ENCODE data around the gene DCAF6.
"Not testable (repeated sequence)": the region's sequence is repeated elsewhere in the genome, so short reads cannot be mapped to it uniquely, and the experiment has no call there.

Gene DCAF6, protein sequence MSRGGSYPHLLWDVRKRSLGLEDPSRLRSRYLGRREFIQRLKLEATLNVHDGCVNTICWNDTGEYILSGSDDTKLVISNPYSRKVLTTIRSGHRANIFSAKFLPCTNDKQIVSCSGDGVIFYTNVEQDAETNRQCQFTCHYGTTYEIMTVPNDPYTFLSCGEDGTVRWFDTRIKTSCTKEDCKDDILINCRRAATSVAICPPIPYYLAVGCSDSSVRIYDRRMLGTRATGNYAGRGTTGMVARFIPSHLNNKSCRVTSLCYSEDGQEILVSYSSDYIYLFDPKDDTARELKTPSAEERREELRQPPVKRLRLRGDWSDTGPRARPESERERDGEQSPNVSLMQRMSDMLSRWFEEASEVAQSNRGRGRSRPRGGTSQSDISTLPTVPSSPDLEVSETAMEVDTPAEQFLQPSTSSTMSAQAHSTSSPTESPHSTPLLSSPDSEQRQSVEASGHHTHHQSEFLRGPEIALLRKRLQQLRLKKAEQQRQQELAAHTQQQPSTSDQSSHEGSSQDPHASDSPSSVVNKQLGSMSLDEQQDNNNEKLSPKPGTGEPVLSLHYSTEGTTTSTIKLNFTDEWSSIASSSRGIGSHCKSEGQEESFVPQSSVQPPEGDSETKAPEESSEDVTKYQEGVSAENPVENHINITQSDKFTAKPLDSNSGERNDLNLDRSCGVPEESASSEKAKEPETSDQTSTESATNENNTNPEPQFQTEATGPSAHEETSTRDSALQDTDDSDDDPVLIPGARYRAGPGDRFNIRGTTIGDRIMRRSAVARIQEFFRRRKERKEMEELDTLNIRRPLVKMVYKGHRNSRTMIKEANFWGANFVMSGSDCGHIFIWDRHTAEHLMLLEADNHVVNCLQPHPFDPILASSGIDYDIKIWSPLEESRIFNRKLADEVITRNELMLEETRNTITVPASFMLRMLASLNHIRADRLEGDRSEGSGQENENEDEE

DNA sequence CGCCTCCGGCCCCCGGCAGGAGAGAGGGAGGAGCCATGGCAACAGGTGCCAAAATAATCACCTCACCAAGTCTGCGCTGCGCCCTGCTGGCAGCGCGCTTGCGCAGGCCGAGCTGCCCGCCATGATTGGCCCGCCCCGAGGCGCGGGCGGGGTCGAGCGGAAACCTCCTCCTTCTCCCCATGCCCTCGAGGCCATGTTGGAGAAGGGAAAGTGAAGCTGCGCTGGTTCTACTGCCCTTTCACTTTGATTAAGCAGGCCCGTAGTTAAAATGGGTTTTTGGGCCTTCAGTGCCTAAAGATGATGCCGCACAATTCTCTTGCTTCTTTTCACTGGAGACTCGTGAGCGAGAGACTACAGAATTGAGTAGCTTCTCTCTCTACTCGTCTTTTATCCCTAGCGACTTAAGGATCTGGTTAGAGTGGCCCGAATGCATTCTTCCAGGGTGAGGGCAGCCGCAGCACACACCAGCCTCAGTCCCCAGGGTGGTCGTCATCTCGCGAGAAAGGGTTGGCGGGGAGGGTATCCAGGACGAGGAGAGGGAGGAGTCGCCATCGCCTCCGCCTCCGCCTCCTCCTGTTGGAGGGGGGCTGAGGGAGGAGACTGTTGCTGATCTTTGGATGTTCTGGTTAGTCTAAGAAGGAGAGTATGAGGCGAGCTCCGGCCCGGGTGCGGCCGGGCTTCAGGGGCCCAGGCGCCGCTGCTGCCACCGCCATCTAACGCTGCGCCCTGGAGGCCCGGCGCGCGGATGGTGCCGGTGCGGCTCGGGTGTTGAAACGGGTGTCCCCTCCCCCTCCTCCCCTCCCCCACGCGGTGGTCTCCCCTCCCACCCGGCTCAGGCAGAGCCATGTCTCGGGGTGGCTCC, at the start of gene DCAF6:
Gene DCAF6 (plus strand): TSS at position 616 of the 862 bp plus-strand sequence. CDS start 229 bp downstream, at position 845.
- DNase-seq: peak; percentile 96

DNA sequence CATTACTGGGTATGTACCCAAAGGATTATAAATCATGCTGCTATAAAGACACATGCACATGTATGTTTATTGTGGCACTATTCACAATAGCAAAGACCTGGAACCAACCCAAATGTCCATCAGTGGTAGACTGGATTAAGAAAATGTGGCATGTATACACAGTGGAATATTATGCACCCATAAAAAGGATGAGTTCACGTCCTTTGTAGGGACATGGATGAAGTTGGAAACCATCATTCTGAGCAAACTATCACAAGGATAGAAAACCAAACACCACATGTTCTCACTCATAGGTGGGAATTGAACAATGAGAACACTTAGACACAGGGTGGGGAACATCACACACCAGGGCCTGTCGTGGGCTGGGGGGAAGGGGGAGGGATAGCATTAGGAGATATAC, 49.3 kb upstream of the DCAF6 start:
- DNase-seq: not testable (repeated sequence)

- DNase-seq: no peak
Measured at GRCh38 chr1:167890400-167890799, 46.1 kb upstream of the DCAF6 start.

DNA sequence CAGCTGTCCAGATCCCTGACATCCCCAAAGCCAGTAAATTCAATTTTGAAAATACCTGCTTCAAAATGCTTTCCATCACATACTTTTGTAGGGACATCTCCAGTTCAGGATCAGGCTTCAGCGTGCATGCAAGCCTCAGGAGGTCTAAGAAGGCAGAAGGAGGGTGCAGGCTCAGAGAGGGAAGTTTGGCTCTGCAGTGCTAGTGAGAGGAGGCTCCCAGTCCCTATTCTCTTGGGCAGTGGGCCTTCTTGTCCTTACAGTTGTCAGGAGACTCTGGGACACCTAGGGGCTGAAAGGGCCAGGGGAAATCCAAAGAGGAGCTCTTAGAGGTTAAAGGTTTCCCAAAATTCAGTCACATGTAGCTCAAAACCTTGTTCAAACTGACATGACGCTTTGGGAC, 42.7 kb upstream of the DCAF6 start:
- no peak for DNase-seq

- DNase-seq: no peak
Measured at GRCh38 chr1:167898578-167899222, 37.8 kb upstream of the DCAF6 start.

- no peak for DNase-seq
Measured at GRCh38 chr1:167899253-167899681, 37.2 kb upstream of the DCAF6 start.

GRCh38 chr1:167900907-167901306, 35.6 kb upstream of the DCAF6 start:
- no peak for DNase-seq

- DNase-seq: no peak
Measured at GRCh38 chr1:167904652-167905130, 31.8 kb upstream of the DCAF6 start.

- no peak for DNase-seq
Measured at GRCh38 chr1:167905182-167905581, 31.3 kb upstream of the DCAF6 start.

DNA sequence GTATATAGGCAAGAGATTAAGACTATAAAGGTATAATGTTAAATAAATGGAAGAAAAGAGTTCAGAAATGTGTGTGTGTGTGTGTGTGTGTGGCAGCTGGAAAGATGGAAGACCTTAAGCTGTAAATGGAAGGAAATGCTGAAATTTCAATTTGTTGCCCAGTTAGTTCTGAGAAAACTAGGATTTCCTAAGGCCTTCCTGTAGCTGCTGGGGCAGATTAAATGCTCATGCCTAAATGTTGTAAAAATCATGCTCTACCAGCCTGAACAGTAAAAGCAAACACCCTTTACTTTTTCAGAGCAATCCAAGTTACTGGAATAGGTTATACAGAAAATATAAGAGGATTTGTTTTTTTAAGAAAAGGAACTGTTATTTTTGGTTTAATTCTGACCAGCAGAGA, 30.8 kb upstream of the DCAF6 start:
- no peak for DNase-seq

- no peak for DNase-seq
Measured at GRCh38 chr1:167909691-167910180, 26.7 kb upstream of the DCAF6 start.

GRCh38 chr1:167910530-167910929, 26.0 kb upstream of the DCAF6 start:
- no peak for DNase-seq

- no peak for DNase-seq
Measured at GRCh38 chr1:167911413-167911812, 25.1 kb upstream of the DCAF6 start.

GRCh38 chr1:167912294-167912693, 24.2 kb upstream of the DCAF6 start:
- DNase-seq: no peak

GRCh38 chr1:167913895-167914496, 22.5 kb upstream of the DCAF6 start, which contains the start of gene ADCY10:
TSS of gene ADCY10 (minus strand) at chr1:167914134. CDS start at chr1:167905140, 8,994 bp downstream.
- DNase-seq: no peak

- DNase-seq: no peak
Measured at GRCh38 chr1:167915569-167915968, 20.9 kb upstream of the DCAF6 start.

DNA sequence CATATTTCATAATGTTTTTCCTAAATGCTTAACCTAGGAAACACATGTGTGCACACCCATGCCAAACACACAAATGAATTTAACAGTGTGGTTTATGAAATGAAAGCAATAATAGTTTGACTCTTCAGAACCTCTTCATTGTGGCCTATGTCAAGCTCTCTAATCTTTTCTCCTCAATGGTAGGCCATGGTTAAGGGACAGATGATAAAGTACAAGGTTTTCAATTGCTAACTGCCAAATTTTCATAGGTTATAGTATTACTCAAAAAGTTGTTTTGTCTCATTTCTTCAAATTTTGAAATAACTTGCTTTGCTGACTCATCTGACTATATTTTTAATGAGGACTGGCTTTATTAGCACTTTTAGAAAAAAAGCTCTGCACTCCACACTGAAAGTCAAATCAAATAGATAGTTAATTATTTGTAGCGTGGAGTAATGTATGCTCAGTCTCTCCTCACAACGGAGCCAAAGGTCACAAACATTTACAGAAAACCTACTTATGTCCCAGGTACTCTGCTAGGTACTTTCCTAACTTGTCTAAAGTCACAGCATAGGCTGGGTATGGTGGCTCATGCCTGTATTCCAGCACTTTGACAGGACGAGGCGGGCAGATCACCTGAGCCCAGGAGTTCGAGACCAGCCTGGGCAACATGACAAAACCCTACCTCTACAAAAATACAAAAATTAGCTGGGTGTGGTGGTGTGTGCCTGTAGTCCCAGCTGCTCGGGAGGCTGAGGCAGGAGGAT, 19.5 kb upstream of the DCAF6 start:
- no peak for DNase-seq

DNA sequence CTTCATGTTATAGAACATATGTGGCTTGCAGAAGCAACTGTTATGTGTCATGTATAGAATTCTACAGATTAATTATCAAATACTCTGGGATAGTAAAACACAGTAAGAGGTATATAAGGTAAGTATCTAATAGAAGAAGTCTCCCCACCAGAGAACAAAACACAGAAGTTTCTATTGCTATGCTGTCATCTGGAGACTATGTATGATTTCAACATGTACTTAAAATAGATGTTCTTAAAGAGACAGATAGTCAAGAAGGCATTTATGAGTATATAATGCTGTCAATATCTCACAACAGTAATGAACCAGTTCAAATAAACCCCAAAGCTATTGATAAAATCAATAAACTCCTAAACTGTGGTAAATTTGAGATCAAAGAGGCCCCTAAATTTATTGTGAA, 14.5 kb upstream of the DCAF6 start:
- DNase-seq: no peak

GRCh38 chr1:167922611-167923074, 13.8 kb upstream of the DCAF6 start:
- no peak for DNase-seq

- no peak for DNase-seq
Measured at GRCh38 chr1:167923324-167924056, 13.0 kb upstream of the DCAF6 start.

Measured in activated CD4-positive, alpha-beta T cell treated with anti-CD3 and anti-CD28 coated beads for 1 hour (primary cell).